HepG2 (cell line): Measurements from ENCODE around the gene CNOT1. TPM values are rescaled to one million over a fixed set of nuclear protein-coding genes. Genes with fewer than 3 reads are reported as not detected.

Experiments
- DMTF1 ChIP-seq: sonication (generic); formaldehyde crosslinking; IDR thresholded peaks from 2 replicates; pipeline ENCODE4 v1.4.0; 2020; ENCODE audit warnings: mild to moderate bottlenecking, missing genetic modification reagents
- ESRRA ChIP-seq: sonication (generic); formaldehyde crosslinking; IDR thresholded peaks from 2 replicates; pipeline ENCODE4 v1.5.1; 2020; ENCODE audit warnings: mild to moderate bottlenecking, low read depth, missing genetic modification reagents
- KDM1A ChIP-seq: IDR thresholded peaks from 2 replicates; pipeline ENCODE4 v1.6.1; 2016; ENCODE audit warnings: missing compliant biosample characterization
- LCORL ChIP-seq, 2 experiments: fragments of 450-650 bp in 1 of 2; sonication (generic) in 1 of 2; formaldehyde crosslinking in 1 of 2; IDR thresholded peaks; 2 replicates each; pipeline versions ENCODE4 v1.5.0 to v1.6.1; 2017 to 2020; ENCODE audit warnings: antibody characterized with exemption in 1 of 2, missing genetic modification reagents in 1 of 2
- NBN ChIP-seq: fragments of 450-650 bp; conservative IDR thresholded peaks from 2 replicates; pipeline ENCODE4 v1.6.1; 2017
- POGK ChIP-seq: sonication (generic); formaldehyde crosslinking; conservative IDR thresholded peaks from 2 replicates; pipeline ENCODE4 v1.8.0; 2022; ENCODE audit warnings: mild to moderate bottlenecking, moderate library complexity, missing genetic modification reagents
- PRDM4 ChIP-seq: sonication (generic); formaldehyde crosslinking; IDR thresholded peaks from 2 replicates; pipeline ENCODE4 v1.9.0; 2021; ENCODE audit warnings: missing genetic modification reagents, borderline replicate concordance
- ZBTB40 ChIP-seq, 2 experiments: fragments of 450-650 bp in 1 of 2; sonication (generic) in 1 of 2; formaldehyde crosslinking in 1 of 2; IDR thresholded peaks; 2 replicates each; pipeline versions ENCODE4 v1.6.1 to v1.8.0; 2016 to 2022; ENCODE audit warnings: antibody characterized with exemption in 1 of 2, mild to moderate bottlenecking in 1 of 2, missing genetic modification reagents in 1 of 2
- ZNF30 ChIP-seq: sonication (generic); formaldehyde crosslinking; IDR thresholded peaks from 2 replicates; pipeline ENCODE4 v1.5.0; 2020; ENCODE audit warnings: mild to moderate bottlenecking, missing genetic modification reagents
- ZNF414 ChIP-seq: sonication (generic); formaldehyde crosslinking; IDR thresholded peaks from 2 replicates; pipeline ENCODE4 v1.5.0; 2020; ENCODE audit warnings: missing genetic modification reagents
- polyA plus RNA-seq, 8 experiments: library from polyadenylated mRNA; depleted of rRNA in 3 of 8; stranded (reverse) in 7 of 8; unstranded in 1 of 8; fragments of >200 nt; fragmentation: Illumina TruSeq in 4 of 8; extraction: Trizol in 4 of 8; gene quantifications; 2 replicates each; pipeline versions ENCODE4 v1.2.1 to v1.2.3, GENCODE V29; 2011 to 2016; ENCODE audit warnings: low read depth in 4 of 8, missing spikeins in 1 of 8, mixed read lengths in 1 of 8; ENCODE audit not compliant: insufficient read depth in 1 of 8
- total RNA-seq, 5 experiments: library from RNA; depleted of rRNA; stranded (reverse); fragments of >200 nt; fragmentation: Illumina TruSeq; extraction: Trizol; gene quantifications; 2 replicates each; pipeline ENCODE4 v1.2.3, GENCODE V29; 2016; ENCODE audit warnings: low read depth in 1 of 5

Gene CNOT1
- total and polyA plus RNA-seq, 2 of the 13 experiments (the other 11 are each of a cell fraction or from before 2014, with no cell fraction given): 188 to 232 TPM

- 0 out of 2 replicates have a peak, but pooled peaks have one; percentile 31 for TF ChIP-seq ZNF414 (CRISPR knock-in tag)
- TF ChIP-seq DMTF1 (CRISPR knock-in tag): no peak
- no peak for TF ChIP-seq LCORL (IDR thresholded peaks at IDR 0.05)
- peak; percentile 57; the same call in 1 of the 2 replicates for TF ChIP-seq LCORL (CRISPR knock-in tag; IDR thresholded peaks at IDR 0.05)
- TF ChIP-seq ZBTB40 (IDR thresholded peaks at IDR 0.05): no peak
- TF ChIP-seq ZBTB40 (CRISPR knock-in tag; IDR thresholded peaks at IDR 0.05): no peak
- peak; percentile 78 for TF ChIP-seq POGK
- TF ChIP-seq NBN: no peak
- TF ChIP-seq PRDM4: no peak
- no peak for TF ChIP-seq ZNF30
- 0 out of 2 replicates have a peak, but pooled peaks have one; percentile 34 for TF ChIP-seq ESRRA
- TF ChIP-seq KDM1A (CRISPR knock-in tag): no peak
Measured at GRCh38 chr16:58487566-58488351, 141.9 kb downstream of the CNOT1 start (continued).
